Measurements from ENCODE around the gene ZNF341. TPM values are rescaled to one million over a fixed set of nuclear protein-coding genes. Genes with fewer than 3 reads are reported as not detected.

ZNF341 gene
- total and polyA plus RNA-seq, 2 of the 8 experiments (the other 6 are each of a cell fraction or from before 2014, with no cell fraction given) = 5.8 to 6.4 TPM

- Histone ChIP-seq H3K9ac (replicated peaks in 1 of 4; ENCODE audit: extremely low read depth in 1 of 4, low read depth in 3 of 4, low read length in 3 of 4) (no peak overlapping the region), H3K23ac (ENCODE audit: insufficient read length) (no peak overlapping the region), H4K91ac (replicated peaks; ENCODE audit: insufficient read length, low read length) (no peak overlapping the region), H3K56ac (replicated peaks; ENCODE audit: insufficient read length, low read depth, low read length) (no peak overlapping the region), H3K9me3 (ENCODE audit: insufficient read depth in 2 of 2, low read depth in 1 of 2, low read length in 1 of 2) (no peaks in the 10 kb centered on the region), H3K4me1 (replicated peaks in 1 of 4; ENCODE audit: control insufficient read depth in 3 of 4, insufficient read depth in 4 of 4, low read length in 3 of 4) (no peaks in the 10 kb centered on the region), H4K20me1 (replicated peaks in 1 of 2; ENCODE audit: control insufficient read depth in 1 of 2, insufficient read depth in 2 of 2, low read length in 2 of 2) (no peaks in the 10 kb centered on the region), H3K4ac (replicated peaks; ENCODE audit: insufficient read length, low read depth, low read length) (no peak overlapping the region), H3K23me2 (ENCODE audit: low read depth, low read length) (no peaks in the 10 kb centered on the region), H3K14ac (ENCODE audit: insufficient read length) (no peak overlapping the region), H3K4me3 (ENCODE audit: extremely low read depth in 1 of 4, insufficient read depth in 2 of 4, low read depth in 3 of 4, low read length in 4 of 4) (no peak overlapping the region), H3K27me3 (replicated peaks in 1 of 4; ENCODE audit: control insufficient read depth in 3 of 4, extremely low read depth in 1 of 4, insufficient read depth in 3 of 4, low read length in 3 of 4) (no peaks in the 10 kb centered on the region), H3K18ac (ENCODE audit: extremely low read depth, low read length) (no peak overlapping the region), H2BK15ac (ENCODE audit: low read length) (no peak overlapping the region), H2AFZ (ENCODE audit: low read length) (no peak overlapping the region), H2BK5ac (ENCODE audit: low read depth, low read length) (no peak overlapping the region), H3K4me2 (ENCODE audit: insufficient read depth in 1 of 2, low read depth in 2 of 2, low read length in 2 of 2) (no peak overlapping the region), H2AK5ac (ENCODE audit: low read depth, low read length) (no peak overlapping the region), H3K36me3 (ENCODE audit: control insufficient read depth in 2 of 4, insufficient read depth in 4 of 4, low read length in 3 of 4) (no peaks in the 10 kb centered on the region), H2BK12ac (ENCODE audit: low read depth, low read length) (no peak overlapping the region), H3K79me2 (ENCODE audit: control insufficient read depth in 1 of 2, insufficient read depth in 2 of 2, low read length in 2 of 2) (no peaks in the 10 kb centered on the region), H4K8ac (ENCODE audit: extremely low read depth, insufficient read depth, low read length) (no peak overlapping the region), H3K27ac (ENCODE audit: low read depth, low read length) (no peak overlapping the region), H2BK20ac (ENCODE audit: low read length) (no peak overlapping the region), H2BK120ac (replicated peaks; ENCODE audit: low read depth, low read length) (no peak overlapping the region), H4K5ac (ENCODE audit: insufficient read length, low read depth, low read length) (no peak overlapping the region), H3K79me1 (ENCODE audit: low read depth, low read length) (no peaks in the 10 kb centered on the region; the same call in 1 of the 2 replicates)
- WGBS, 2 experiments (ENCODE audit: extremely low coverage in 1 of 2, insufficient coverage in 1 of 2, insufficient read length in 1 of 2, insufficient replicate concordance in 2 of 2, low coverage in 1 of 2, low lambda C conversion rate in 2 of 2, missing lambda C conversion rate in 1 of 2) = 93% methylated on average over 12 of the region's 12 CpGs; no CpG with 5 or more reads in 1 of the 2 experiments
- no peak for FAIRE-seq
- ChIA-PET POLR2A (ENCODE audit: partially characterized antibody) (no interaction called here), CTCF (ENCODE audit: partially characterized antibody) (interaction anchor here (0.6 kb wide), 1 partner anchor 174 kb away, joined by 3 read pairs; no protein-coding TSS in a partner anchor)
- no peak for DNase-seq (ENCODE audit: low read depth in 1 of 2, low spot score in 2 of 2)
- TF ChIP-seq SAP30 (IDR thresholded peaks at IDR 0.05; ENCODE audit: insufficient read depth, insufficient replicate concordance, low read length) = no peak
- no peak for TF ChIP-seq BRCA1 (IDR thresholded peaks at IDR 0.05; ENCODE audit: low read depth, low read length)
- no peak for TF ChIP-seq RAD21 (IDR thresholded peaks at IDR 0.05 in 1 of 2, conservative IDR thresholded peaks at IDR 0.05 in 1 of 2; ENCODE audit: low read depth in 2 of 2, low read length in 2 of 2)
- TF ChIP-seq EGR1 (IDR thresholded peaks at IDR 0.05; ENCODE audit: borderline replicate concordance, low read depth, low read length) = no peak
- no peak for TF ChIP-seq HDAC2 (IDR thresholded peaks at IDR 0.05; ENCODE audit: borderline replicate concordance in 1 of 2, low read depth in 2 of 2, low read length in 2 of 2)
- no peak for TF ChIP-seq TEAD4 (IDR thresholded peaks at IDR 0.05; ENCODE audit: low read depth, low read length)
- TF ChIP-seq MAX (IDR thresholded peaks at IDR 0.05) = no peak
- no peak for TF ChIP-seq NRF1 (IDR thresholded peaks at IDR 0.05; ENCODE audit: low read depth, low read length)
Measured at GRCh38 chr20:33746325-33746998, 14.7 kb downstream of the ZNF341 start.

Measured in H1 (cell line).